K562 (cell line): ENCODE measurements around the gene CCDC181. TPM values are rescaled to one million over a fixed set of nuclear protein-coding genes. Genes with fewer than 3 reads are reported as not detected.

Experiments used
- DEAF1 ChIP-seq: fragments of 450-650 bp; formaldehyde crosslinking; IDR thresholded peaks from 2 replicates; pipeline ENCODE4 v1.4.0; 2020; ENCODE audit warnings: mild to moderate bottlenecking, moderate library complexity
- EP400 ChIP-seq: fragments of 450-650 bp; IDR thresholded peaks from 2 replicates; pipeline ENCODE4 v1.6.1; 2017; ENCODE audit warnings: antibody characterized with exemption, mild to moderate bottlenecking, moderate library complexity
- GABPA ChIP-seq: fragments of 200-800 bp; sonication (Bioruptor generic); conservative IDR thresholded peaks from 2 replicates; pipeline ENCODE4 v1.6.1; 2016; ENCODE audit warnings: low read depth, missing genetic modification characterization, missing compliant biosample characterization
- MEIS2 ChIP-seq: fragments of 450-650 bp; IDR thresholded peaks from 2 replicates; pipeline ENCODE4 v1.6.1; 2014; ENCODE audit warnings: mild to moderate bottlenecking; ENCODE audit not compliant: partially characterized antibody
- NR2F6 ChIP-seq: fragments of 450-650 bp; formaldehyde crosslinking; IDR thresholded peaks from 2 replicates; pipeline ENCODE4 v1.4.0; 2020; ENCODE audit warnings: mild to moderate bottlenecking
- PHB ChIP-seq: fragments of 250-450 bp; sonication (Bioruptor Pico); IDR thresholded peaks from 2 replicates; pipeline ENCODE4 v1.5.0; 2021
- RAD51 ChIP-seq: fragments of 450-650 bp; IDR thresholded peaks from 2 replicates; pipeline ENCODE4 v1.7.1; 2016; ENCODE audit warnings: low read depth, mild to moderate bottlenecking, borderline replicate concordance
- SIX5 ChIP-seq, 2 experiments: IDR thresholded peaks; 2 replicates each; pipeline ENCODE4 v1.6.1; 2011; ENCODE audit warnings: low read length in 2 of 2, borderline replicate concordance in 1 of 2, low read depth in 1 of 2, mild to moderate bottlenecking in 1 of 2, moderate library complexity in 1 of 2; ENCODE audit not compliant: insufficient read depth in 1 of 2
- SMAD2 ChIP-seq: fragments of 150-350 bp; IDR thresholded peaks from 2 replicates; pipeline ENCODE4 v1.6.1; 2014; ENCODE audit warnings: low read depth, mild to moderate bottlenecking, low read length
- SREBF1 ChIP-seq: fragments of 150-350 bp; IDR thresholded peaks from 2 replicates; pipeline ENCODE4 v1.6.1; 2014; ENCODE audit warnings: antibody characterized with exemption, low read depth, low read length, borderline replicate concordance
- STAG1 ChIP-seq: sonication (generic); formaldehyde crosslinking; IDR thresholded peaks from 2 replicates; pipeline ENCODE4 v1.5.0; 2020; ENCODE audit warnings: missing genetic modification reagents, borderline replicate concordance
- ZNF445 ChIP-seq: fragments of 250-450 bp; sonication (Bioruptor Pico); IDR thresholded peaks from 2 replicates; pipeline ENCODE4 v1.4.0; 2020; ENCODE audit warnings: low read depth, mild to moderate bottlenecking, moderate library complexity
- polyA plus RNA-seq, 8 experiments: library from polyadenylated mRNA; depleted of rRNA in 4 of 8; stranded (reverse) in 5 of 8; unstranded in 3 of 8; fragments of >200 nt; fragmentation: Nextera tagmentation in 2 of 8; fragmentation: Illumina TruSeq in 1 of 8; extraction: Ambion mirVana in 2 of 8; extraction: Trizol in 1 of 8; gene quantifications; 2 replicates each; pipeline versions ENCODE4 v1.2.1 to v1.2.3, GENCODE V29; 2011 to 2014; ENCODE audit warnings: inconsistent platforms in 1 of 8, missing spikeins in 1 of 8
- total RNA-seq, 7 experiments: library from RNA; depleted of rRNA in 6 of 7; stranded (reverse); fragments of >200 nt in 6 of 7; fragmentation: Illumina TruSeq in 2 of 7; extraction: Trizol in 2 of 7; gene quantifications; 2 replicates each; pipeline versions ENCODE4 v1.2.1 to v1.2.3, GENCODE V29; 2011 to 2021; ENCODE audit warnings: low replicate concordance in 1 of 7
- TF ChIP-seq, protein P1 (sequence below), 2 experiments: fragments of 450-650 bp; formaldehyde crosslinking in 1 of 2; IDR thresholded peaks; 2 replicates each; pipeline versions ENCODE4 v1.4.0 to v1.6.1; 2014 to 2020; ENCODE audit warnings: mild to moderate bottlenecking in 2 of 2, borderline replicate concordance in 1 of 2, low read depth in 1 of 2
- TF ChIP-seq, protein P2 (sequence below): sonication (generic); formaldehyde crosslinking; IDR thresholded peaks from 2 replicates; pipeline ENCODE4 v1.8.0; 2022; ENCODE audit warnings: mild to moderate bottlenecking, missing genetic modification reagents

Gene CCDC181
- total and polyA plus RNA-seq, 9 of the 15 experiments (the other 6 are each of a cell fraction or from before 2014, with no cell fraction given) = 0.04 to 0.14 TPM; not detected in 7

GRCh38 chr1:169466259-169467230, 39.3 kb upstream of the CCDC181 start (continued):
- TF ChIP-seq, protein P1, sequence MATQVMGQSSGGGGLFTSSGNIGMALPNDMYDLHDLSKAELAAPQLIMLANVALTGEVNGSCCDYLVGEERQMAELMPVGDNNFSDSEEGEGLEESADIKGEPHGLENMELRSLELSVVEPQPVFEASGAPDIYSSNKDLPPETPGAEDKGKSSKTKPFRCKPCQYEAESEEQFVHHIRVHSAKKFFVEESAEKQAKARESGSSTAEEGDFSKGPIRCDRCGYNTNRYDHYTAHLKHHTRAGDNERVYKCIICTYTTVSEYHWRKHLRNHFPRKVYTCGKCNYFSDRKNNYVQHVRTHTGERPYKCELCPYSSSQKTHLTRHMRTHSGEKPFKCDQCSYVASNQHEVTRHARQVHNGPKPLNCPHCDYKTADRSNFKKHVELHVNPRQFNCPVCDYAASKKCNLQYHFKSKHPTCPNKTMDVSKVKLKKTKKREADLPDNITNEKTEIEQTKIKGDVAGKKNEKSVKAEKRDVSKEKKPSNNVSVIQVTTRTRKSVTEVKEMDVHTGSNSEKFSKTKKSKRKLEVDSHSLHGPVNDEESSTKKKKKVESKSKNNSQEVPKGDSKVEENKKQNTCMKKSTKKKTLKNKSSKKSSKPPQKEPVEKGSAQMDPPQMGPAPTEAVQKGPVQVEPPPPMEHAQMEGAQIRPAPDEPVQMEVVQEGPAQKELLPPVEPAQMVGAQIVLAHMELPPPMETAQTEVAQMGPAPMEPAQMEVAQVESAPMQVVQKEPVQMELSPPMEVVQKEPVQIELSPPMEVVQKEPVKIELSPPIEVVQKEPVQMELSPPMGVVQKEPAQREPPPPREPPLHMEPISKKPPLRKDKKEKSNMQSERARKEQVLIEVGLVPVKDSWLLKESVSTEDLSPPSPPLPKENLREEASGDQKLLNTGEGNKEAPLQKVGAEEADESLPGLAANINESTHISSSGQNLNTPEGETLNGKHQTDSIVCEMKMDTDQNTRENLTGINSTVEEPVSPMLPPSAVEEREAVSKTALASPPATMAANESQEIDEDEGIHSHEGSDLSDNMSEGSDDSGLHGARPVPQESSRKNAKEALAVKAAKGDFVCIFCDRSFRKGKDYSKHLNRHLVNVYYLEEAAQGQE (IDR thresholded peaks at IDR 0.05; ENCODE audit: borderline replicate concordance) = peak; percentile 63; the same call in 1 of the 2 replicates
- TF ChIP-seq, protein P1 (CRISPR knock-in tag; IDR thresholded peaks at IDR 0.05; ENCODE audit: low read depth) = no peak
- no peak for TF ChIP-seq ZNF445 (CRISPR knock-in tag)
- TF ChIP-seq, protein P2, sequence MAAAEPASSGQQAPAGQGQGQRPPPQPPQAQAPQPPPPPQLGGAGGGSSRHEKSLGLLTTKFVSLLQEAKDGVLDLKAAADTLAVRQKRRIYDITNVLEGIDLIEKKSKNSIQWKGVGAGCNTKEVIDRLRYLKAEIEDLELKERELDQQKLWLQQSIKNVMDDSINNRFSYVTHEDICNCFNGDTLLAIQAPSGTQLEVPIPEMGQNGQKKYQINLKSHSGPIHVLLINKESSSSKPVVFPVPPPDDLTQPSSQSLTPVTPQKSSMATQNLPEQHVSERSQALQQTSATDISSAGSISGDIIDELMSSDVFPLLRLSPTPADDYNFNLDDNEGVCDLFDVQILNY (CRISPR knock-in tag) = no peak
- no peak for TF ChIP-seq STAG1
- TF ChIP-seq DEAF1 = peak; percentile 23; the same call in 1 of the 2 replicates
- no peak for TF ChIP-seq SREBF1
- TF ChIP-seq SIX5 (IDR thresholded peaks at IDR 0.05; ENCODE audit: borderline replicate concordance in 1 of 2, insufficient read depth in 1 of 2, low read depth in 1 of 2, low read length in 2 of 2) = no peak
- TF ChIP-seq GABPA (tag) = no peak
- no peak for TF ChIP-seq SMAD2
- peak; percentile 39 for TF ChIP-seq MEIS2
- TF ChIP-seq RAD51 = no peak
- TF ChIP-seq EP400 = no peak
- TF ChIP-seq PHB (CRISPR knock-in tag) = no peak
- TF ChIP-seq NR2F6 = no peak
